Lung (tissue), 12 donors: ENCODE measurements around the gene ZNF536. TPM values are rescaled to one million over a fixed set of nuclear protein-coding genes. Genes with fewer than 3 reads are reported as not detected.

ENCODE experiments used
- ATAC-seq: fragments of 200-7000 bp; cut with Tn5 transposase; one replicate; pipeline ENCODE4 v1.9.1; 2020; ENCODE audit warnings: moderate number of reproducible peaks; ENCODE audit not compliant: insufficient read depth, low FRiP score
- DNase-seq, 3 donors: peaks; one replicate each; pipeline ENCODE4 v3.0.0-alpha.2; 2013 to 2017
- H3K27ac ChIP-seq, 2 donors: one replicate each; pipeline ENCODE4 v1.5.1; 2013; ENCODE audit warnings: mild to moderate bottlenecking in 2 of 2, moderate library complexity in 2 of 2, control low read depth in 1 of 2, inconsistent platforms in 1 of 2, low read depth in 1 of 2, low read length in 1 of 2
- H3K27me3 ChIP-seq, 3 donors: one replicate each; pipeline ENCODE4 v1.5.1; 2013; ENCODE audit warnings: low read length in 2 of 3; ENCODE audit not compliant: control insufficient read depth in 3 of 3, insufficient read depth in 3 of 3
- H3K36me3 ChIP-seq, 4 donors: one replicate each; pipeline ENCODE4 v1.5.1; 2013; ENCODE audit warnings: low read length in 4 of 4, mild to moderate bottlenecking in 1 of 4, moderate library complexity in 1 of 4; ENCODE audit not compliant: control insufficient read depth in 4 of 4, insufficient read depth in 4 of 4
- H3K4me1 ChIP-seq, 5 donors: one replicate each; pipeline ENCODE4 v1.5.1; 2013; ENCODE audit warnings: low read length in 5 of 5, mild to moderate bottlenecking in 2 of 5, moderate library complexity in 1 of 5; ENCODE audit not compliant: control insufficient read depth in 5 of 5, insufficient read depth in 5 of 5
- H3K4me3 ChIP-seq: one replicate; pipeline ENCODE4 v1.5.1; 2013; ENCODE audit warnings: mild to moderate bottlenecking, control low read depth, moderate library complexity
- H3K9ac ChIP-seq, 2 donors: one replicate each; pipeline ENCODE4 v1.5.1; 2013; ENCODE audit warnings: low read length in 2 of 2, control low read depth in 1 of 2; ENCODE audit not compliant: insufficient read depth in 1 of 2
- H3K9me3 ChIP-seq, 4 donors: one replicate each; pipeline ENCODE4 v1.5.1; 2013; ENCODE audit warnings: low read length in 3 of 4, mild to moderate bottlenecking in 1 of 4, moderate library complexity in 1 of 4; ENCODE audit not compliant: control insufficient read depth in 4 of 4, insufficient read depth in 3 of 4
- CTCF ChIP-seq: IDR thresholded peaks from 2 replicates; pipeline ENCODE4 v1.5.1; 2012; ENCODE audit warnings: mild to moderate bottlenecking; ENCODE audit errors: control extremely low read depth, extremely low read depth
- WGBS, 2 donors: extraction: QIAGEN DNeasy Blood & Tissue Kit; methylation state at CpG; one replicate each; pipeline ENCODE4 v1.1.7; 2013; 5-methylcytosine and 5-hydroxymethylcytosine counted together
- polyA plus RNA-seq, 2 donors: library from polyadenylated mRNA; stranded (reverse); fragments of 200-250 nt; gene quantifications; one replicate each; pipeline ENCODE4 v1.2.1, GENCODE V29; 2013
- total RNA-seq, 2 donors: library from RNA; depleted of rRNA in 1 of 2; stranded (reverse); fragments of >200 nt in 1 of 2; gene quantifications; one replicate each; pipeline ENCODE4 v1.2.1, GENCODE V29; 2014 to 2021
- donor health status: control.
- donor health status: control.
- donor health status: Bipolar disorder and iron deficiency.
- donor health status: healthy.
- donor health status: DM: yes; HTN: yes; CAD: no.

ZNF536 gene
- total and polyA plus RNA-seq, 4 donors, result 0.07 to 5.6 (median 0.21) TPM

- Histone ChIP-seq H3K4me1 (peaks cover 0 to 2% (median 0%) of the 10 kb centered on the region in 5 donors), H3K9me3 (peaks cover 0 to 5% (median 0%) of the 10 kb centered on the region in 4 donors), H3K36me3 (no peaks in the 10 kb centered on the region), H3K4me3 (no peak overlapping the region), H3K27me3 (peaks cover 0 to 4% (median 0%) of the 10 kb centered on the region in 3 donors), H3K9ac (no peak overlapping the region), H3K27ac (no peak overlapping the region)
- 53 to 55% methylated on average over 19 of the region's 19 CpGs for WGBS, 2 donors
- TF ChIP-seq CTCF, result no peak
- no peak for ATAC-seq
- no peak for DNase-seq
Measured at GRCh38 chr19:30391554-30392551, 19.7 kb downstream of the ZNF536 start.

- 66 to 71% methylated on average over 5 of the region's 5 CpGs for WGBS, 2 donors
- peaks cover 0 to 7% (median 0%) of the 10 kb centered on the region in 3 donors for H3K27me3 ChIP-seq
- ATAC-seq, result no peak
Measured at GRCh38 chr19:30393046-30393445, 20.9 kb downstream of the ZNF536 start.

GRCh38 chr19:30393729-30394480 lies 21.7 kb downstream of the ZNF536 start:
- no peak overlapping the region for H3K9ac ChIP-seq
- H3K27ac ChIP-seq, result no peak overlapping the region
- ATAC-seq, result no peak
- no peaks in the 10 kb centered on the region for H3K4me1 ChIP-seq
- DNase-seq, result no peak
- peaks cover 0 to 4% (median 0%) of the 10 kb centered on the region in 4 donors for H3K9me3 ChIP-seq
- no peak for TF ChIP-seq CTCF
- H3K36me3 ChIP-seq, result no peaks in the 10 kb centered on the region
- H3K4me3 ChIP-seq, result no peak overlapping the region
- 80 to 87% methylated on average over 6 of the region's 6 CpGs for WGBS, 2 donors
- peaks cover 0 to 7% (median 0%) of the 10 kb centered on the region in 3 donors for H3K27me3 ChIP-seq

More at GRCh38 chr19:30393046-30393445, 20.9 kb downstream of the ZNF536 start:
- Histone ChIP-seq H3K36me3 (no peaks in the 10 kb centered on the region), H3K9ac (no peak overlapping the region), H3K27ac (no peak overlapping the region), H3K4me3 (no peak overlapping the region), H3K9me3 (peaks cover 0 to 4% (median 0%) of the 10 kb centered on the region in 4 donors), H3K4me1 (no peaks in the 10 kb centered on the region)
- no peak for DNase-seq
- no peak for TF ChIP-seq CTCF
